Measurements from ENCODE around the gene TXK. TPM values are rescaled to one million over a fixed set of nuclear protein-coding genes. Genes with fewer than 3 reads are reported as not detected.

TXK gene
- total RNA-seq, result 1.5 to 1.7 TPM (median 1.7 TPM) in 3 replicates

DNA sequence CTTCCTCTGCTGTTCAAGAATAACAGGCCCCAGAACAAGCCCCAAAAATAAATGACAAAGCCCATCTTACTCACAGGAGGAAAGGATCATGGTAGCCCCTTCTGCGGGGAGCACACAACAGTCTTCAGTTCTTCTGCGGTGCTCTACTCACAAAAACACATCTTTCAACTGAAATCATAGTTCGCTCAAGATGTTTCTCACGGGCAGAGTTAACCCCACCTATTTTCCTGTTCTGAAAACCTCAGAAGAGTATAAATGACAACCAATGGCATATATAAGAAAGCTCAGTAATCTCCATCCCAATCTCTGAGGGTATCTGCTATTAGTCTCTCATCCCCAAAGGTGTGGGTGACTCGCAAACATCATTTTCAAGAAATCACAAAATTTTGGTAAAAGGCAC is at the start of gene TXK:
Gene TXK, minus strand, starts transcription at position 170 of the 400 bp plus-strand sequence. Its CDS starts 80 bp downstream, at position 90.
- no peak for DNase-seq (ENCODE audit: low spot score in 2 of 2, unreplicated experiment in 2 of 2)
- Mint-ChIP-seq H3K36me3 (peaks cover 21% of the 10 kb centered on the region), H3K27ac (peak within 1 kb of the TSS; percentile 53)

GRCh38 chr4:48180234-48180633 is 46.2 kb upstream of the TXK start:
- H3K27ac Mint-ChIP-seq, result no peak overlapping the region
- no peaks in the 10 kb centered on the region for H3K4me1 Mint-ChIP-seq
- peaks cover 16% of the 10 kb centered on the region for H3K9me3 Mint-ChIP-seq
- no peak for TF ChIP-seq CTCF (IDR thresholded peaks at IDR 0.05; ENCODE audit: unreplicated experiment)
- no peaks in the 10 kb centered on the region for H3K27me3 Mint-ChIP-seq (ENCODE audit: low read depth)
- no peak for DNase-seq (ENCODE audit: low spot score in 2 of 2, unreplicated experiment in 2 of 2)
- H3K36me3 Mint-ChIP-seq, result no peaks in the 10 kb centered on the region
- H3K4me3 Mint-ChIP-seq, result no peak overlapping the region

More for the DNA sequence above, at the start of gene TXK:
- H3K4me3 Mint-ChIP-seq, result no peak within 1 kb of the TSS
- H3K27me3 Mint-ChIP-seq (ENCODE audit: low read depth), result no peaks in the 10 kb centered on the region
- peaks cover 34% of the 10 kb centered on the region for H3K4me1 Mint-ChIP-seq
- TF ChIP-seq CTCF (IDR thresholded peaks at IDR 0.05; ENCODE audit: unreplicated experiment), result no peak
- no peaks in the 10 kb centered on the region for H3K9me3 Mint-ChIP-seq

DNA sequence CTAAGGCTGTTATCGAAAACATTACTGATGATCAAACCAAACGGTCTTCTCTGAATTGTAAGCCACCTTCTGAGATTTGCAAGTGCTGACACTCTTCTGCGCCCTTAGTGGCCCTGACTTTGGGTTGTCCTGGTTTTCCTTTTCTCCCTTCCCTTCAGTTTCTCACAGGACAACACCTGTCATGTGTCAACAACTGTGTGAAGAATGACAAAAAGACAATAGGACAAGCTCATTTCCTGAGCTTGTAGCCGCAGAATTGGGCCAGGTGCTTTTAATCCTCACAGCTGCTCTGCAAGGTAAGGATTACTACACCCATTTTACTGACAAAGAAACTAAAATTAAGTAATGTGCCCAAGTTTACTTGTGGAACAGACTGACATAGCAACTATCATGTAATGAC is 44.9 kb upstream of the TXK start:
- Mint-ChIP-seq H3K9me3 (peaks cover 16% of the 10 kb centered on the region), H3K27me3 (ENCODE audit: low read depth) (no peaks in the 10 kb centered on the region), H3K27ac (no peak overlapping the region), H3K4me3 (no peak overlapping the region), H3K4me1 (peaks cover 1% of the 10 kb centered on the region), H3K36me3 (no peaks in the 10 kb centered on the region)
- no peak for TF ChIP-seq CTCF (IDR thresholded peaks at IDR 0.05; ENCODE audit: unreplicated experiment)
- no peak for DNase-seq (ENCODE audit: low spot score in 2 of 2, unreplicated experiment in 2 of 2)

DNA sequence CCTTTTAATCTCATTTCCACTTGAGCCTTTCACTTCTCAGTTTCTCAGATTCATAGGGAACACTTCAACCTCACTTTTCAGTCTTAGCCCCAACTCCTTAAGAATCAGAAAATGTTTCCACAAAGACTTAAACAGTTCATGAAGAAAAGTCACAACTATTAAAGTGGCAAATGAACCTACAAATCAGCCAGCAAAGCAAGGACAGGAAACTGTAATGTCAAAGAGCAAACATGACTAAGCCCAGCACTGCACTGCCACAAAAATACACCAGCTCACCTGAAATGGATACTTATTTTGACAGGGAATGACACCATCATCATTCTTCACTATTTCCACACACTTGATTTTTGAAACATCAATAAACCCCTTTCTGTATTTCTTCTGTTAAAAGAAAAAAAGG is 41.8 kb upstream of the TXK start:
- Mint-ChIP-seq H3K9me3 (peaks cover 16% of the 10 kb centered on the region), H3K4me3 (no peak overlapping the region), H3K4me1 (peaks cover 9% of the 10 kb centered on the region), H3K27me3 (ENCODE audit: low read depth) (no peaks in the 10 kb centered on the region), H3K36me3 (no peaks in the 10 kb centered on the region), H3K27ac (no peak overlapping the region)
- no peak for DNase-seq (ENCODE audit: low spot score in 2 of 2, unreplicated experiment in 2 of 2)
- TF ChIP-seq CTCF (IDR thresholded peaks at IDR 0.05; ENCODE audit: unreplicated experiment), result no peak

DNA sequence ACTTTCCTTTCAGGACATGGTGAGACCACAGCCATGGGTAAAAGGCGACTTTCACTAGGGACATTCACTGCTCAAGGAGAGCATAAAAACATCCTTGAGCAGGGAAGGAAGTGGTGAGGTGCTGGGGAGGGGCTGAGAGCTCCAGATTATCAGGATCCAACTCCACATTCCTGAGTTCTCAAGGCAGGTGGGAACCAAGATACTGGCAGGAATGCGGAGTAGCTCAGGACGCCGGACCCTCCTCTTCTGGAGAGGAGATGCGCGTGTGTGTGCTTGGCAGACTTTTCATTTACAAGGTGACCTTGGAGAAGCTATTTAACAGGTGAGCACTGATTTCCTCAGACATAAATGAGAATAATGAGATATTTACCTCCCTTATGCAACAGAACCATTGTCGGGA is 41.3 kb upstream of the TXK start:
- no peak for DNase-seq (ENCODE audit: low spot score in 2 of 2, unreplicated experiment in 2 of 2)
- Mint-ChIP-seq H3K36me3 (no peaks in the 10 kb centered on the region), H3K9me3 (peaks cover 16% of the 10 kb centered on the region), H3K4me1 (peaks cover 9% of the 10 kb centered on the region), H3K27ac (no peak overlapping the region), H3K4me3 (no peak overlapping the region), H3K27me3 (ENCODE audit: low read depth) (no peaks in the 10 kb centered on the region)
- TF ChIP-seq CTCF (IDR thresholded peaks at IDR 0.05; ENCODE audit: unreplicated experiment), result no peak

Data from mesothelial cell of epicardium (in vitro differentiated cells).